ENCODE results near the gene GFPT2. TPM values are rescaled to one million over a fixed set of nuclear protein-coding genes. Genes with fewer than 3 reads are reported as not detected.

GFPT2 gene
- polyA plus RNA-seq, 5 donors: 5.1 to 9.7 (median 7.1) TPM

DNA sequence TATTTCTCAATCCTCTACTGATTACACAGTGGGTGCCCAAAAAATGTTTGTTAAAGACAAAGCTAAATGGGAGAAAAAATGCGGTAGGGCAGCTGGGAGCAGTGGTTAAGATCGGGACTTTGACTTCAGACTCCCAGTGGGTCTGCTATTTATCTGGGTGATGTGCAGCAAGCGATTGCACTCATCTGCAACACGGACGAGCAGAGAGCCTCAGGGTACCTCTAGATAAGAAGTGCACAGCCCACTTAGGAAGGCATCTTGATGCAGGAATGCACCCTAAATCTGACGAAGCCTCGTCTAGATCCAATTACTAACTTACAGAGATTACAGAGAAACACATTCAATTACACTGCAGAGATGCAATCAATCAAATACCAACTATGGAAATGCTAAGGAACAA lies 65.3 kb downstream of the GFPT2 start:
- no peak for DNase-seq

DNA sequence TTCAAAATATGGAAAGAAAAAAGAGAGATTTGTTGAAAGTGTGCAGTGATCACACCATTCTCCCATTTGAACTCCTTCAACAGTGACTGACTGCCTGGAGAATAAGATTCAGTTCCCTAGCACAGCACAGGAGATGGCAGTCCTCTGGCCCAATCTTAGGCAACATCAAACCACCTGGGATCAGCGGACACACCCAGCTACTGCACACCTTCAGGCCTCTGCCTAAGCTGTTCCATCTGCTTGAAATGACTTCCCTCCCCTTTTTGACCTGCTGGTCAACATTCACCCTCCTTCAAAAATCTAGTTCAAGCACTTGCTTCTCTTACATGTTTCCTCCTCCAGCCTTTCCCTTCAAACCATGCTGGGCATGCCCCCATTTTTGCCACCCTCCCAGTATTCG lies 65.7 kb downstream of the GFPT2 start:
- no peak for DNase-seq

DNA sequence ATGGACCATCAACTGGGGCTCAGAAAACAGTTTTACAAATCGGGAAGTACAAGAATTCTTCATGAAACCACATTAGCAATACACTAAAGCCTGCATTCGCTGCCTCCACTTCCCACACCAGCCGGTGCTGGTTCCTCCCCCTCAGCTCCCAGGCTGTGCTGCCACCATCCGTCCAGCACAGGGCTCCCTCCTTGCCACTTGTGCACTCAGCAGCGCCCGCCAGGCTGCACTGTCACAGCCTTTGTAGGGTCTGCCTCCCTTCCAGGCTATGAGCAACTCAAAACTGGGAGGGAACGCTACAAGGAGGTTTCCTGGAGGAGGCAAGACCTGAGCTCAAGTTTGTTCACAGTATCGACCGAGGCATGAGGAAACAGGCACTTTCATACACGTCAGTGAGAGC lies 69.0 kb downstream of the GFPT2 start:
- DNase-seq: no peak

DNA sequence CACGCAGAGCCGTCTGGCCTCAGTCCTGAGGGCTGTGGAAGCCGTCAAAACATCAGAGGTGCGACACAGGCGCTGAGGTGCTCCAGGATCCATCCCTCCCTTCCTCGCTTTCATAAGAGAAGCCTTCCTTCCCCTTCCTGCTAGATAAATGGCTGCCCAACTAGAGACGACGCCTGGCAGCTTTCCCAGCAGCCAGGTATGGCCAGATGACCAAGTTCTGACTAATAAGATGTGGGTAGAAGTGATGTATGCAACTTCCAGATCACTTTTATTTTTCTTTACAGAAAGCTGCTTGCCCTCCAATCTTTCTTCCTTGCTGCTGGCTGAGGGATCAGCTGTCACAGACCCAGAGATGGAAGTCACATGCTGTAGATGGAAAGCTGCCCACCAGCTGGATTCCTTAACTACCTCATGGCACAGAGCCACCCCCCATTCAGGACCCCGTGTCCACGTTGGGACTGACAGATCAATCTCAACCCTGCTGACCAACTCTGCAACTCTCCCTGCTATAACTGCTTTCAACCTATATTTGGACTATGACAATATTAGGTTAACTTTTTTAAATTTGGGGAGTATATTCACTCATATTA lies 70.0 kb downstream of the GFPT2 start:
- DNase-seq: no peak

DNA sequence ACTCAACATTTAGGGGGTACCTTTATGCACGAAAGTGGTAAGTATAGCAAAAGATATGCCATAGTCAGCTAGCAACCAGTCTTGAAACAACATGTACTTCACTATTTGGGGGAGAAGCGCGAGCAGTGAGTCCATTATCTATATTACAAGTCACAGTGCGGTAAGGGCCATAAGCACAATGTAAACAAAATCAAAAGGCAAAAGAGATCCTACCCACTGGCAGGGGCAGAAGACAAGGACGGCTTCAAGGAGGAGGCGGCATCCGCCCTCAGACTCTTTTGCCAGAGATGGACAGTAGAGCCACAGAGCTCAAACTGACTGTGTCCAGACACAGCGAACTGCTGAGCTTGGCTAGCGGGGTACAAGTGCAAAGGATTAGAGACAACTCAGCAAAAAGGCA lies 70.9 kb downstream of the GFPT2 start:
- no peak for DNase-seq

DNA sequence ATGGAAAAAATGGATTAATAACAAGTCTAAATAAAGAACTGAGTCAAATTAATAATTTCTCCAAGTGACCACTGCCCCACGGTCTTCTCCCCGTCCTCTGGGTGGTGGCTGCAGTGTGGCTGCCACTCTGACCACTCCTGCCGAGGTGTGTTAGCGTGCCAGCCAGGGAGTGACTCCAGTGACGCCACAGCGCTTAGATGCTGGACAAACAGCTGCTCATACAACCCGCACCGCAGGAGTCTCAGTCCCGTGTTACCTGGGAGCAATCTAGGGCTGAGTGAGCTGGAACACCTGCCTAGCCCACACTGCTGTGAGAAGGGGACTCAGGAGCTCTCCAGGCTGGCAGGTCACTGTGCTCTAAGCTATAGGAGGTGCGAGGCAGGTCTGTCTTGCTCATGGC lies 71.4 kb downstream of the GFPT2 start:
- no peak for DNase-seq

DNA sequence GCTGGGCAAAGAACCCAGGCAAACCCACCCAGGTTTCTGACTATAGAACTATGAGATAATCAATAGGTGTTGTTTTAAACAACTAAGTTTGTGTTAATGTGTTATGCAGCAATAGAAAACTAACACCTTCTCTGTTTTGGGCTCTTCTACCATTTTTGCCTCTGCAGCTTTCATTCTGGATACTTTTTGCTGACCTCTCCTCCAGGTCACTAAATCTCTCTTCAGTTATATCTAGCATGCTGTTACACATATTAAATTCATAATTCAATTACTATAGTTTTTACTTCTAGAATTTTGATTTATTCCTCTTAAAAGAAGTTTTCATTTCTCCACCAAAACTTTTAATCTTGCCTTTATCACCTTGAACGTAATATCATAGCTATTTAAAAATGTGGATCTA lies 78.4 kb downstream of the GFPT2 start:
- DNase-seq: no peak

DNA sequence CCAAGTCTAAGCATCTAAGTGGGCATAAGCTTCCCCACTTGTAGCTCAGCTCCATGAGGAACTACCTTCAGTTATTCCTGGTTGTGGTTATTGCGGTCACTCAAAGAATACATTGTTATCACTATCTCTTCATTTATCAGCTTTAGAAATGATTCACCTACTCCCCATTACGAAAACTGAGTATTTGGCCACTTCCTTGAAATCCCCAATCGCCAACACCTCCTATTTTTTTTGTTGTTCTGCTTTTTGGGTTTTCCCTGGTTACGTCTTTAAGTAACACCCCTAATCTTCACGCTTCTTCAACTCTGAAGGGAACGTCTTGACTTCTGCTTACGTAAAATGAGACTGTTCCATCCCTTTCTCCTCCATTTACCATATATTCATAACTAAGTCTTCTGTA lies 81.9 kb downstream of the GFPT2 start:
- no peak for DNase-seq

DNA sequence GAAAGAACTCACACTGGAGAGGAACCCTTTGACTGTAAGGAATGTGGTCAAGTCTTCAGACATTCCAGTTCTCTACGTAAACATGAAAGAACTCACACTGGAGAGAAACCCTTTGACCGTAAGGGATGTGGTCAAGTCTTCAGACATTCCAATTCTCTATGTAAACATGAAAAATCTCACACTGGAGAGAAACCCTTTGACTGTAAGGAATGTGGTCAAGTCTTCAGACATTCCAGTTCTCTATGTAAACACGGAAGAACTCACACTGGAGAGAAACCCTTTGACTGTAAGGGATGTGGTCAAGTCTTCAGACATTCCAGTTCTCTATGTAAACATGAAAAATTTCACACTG lies 93.9 kb downstream of the GFPT2 start:
- no peak for DNase-seq

DNA sequence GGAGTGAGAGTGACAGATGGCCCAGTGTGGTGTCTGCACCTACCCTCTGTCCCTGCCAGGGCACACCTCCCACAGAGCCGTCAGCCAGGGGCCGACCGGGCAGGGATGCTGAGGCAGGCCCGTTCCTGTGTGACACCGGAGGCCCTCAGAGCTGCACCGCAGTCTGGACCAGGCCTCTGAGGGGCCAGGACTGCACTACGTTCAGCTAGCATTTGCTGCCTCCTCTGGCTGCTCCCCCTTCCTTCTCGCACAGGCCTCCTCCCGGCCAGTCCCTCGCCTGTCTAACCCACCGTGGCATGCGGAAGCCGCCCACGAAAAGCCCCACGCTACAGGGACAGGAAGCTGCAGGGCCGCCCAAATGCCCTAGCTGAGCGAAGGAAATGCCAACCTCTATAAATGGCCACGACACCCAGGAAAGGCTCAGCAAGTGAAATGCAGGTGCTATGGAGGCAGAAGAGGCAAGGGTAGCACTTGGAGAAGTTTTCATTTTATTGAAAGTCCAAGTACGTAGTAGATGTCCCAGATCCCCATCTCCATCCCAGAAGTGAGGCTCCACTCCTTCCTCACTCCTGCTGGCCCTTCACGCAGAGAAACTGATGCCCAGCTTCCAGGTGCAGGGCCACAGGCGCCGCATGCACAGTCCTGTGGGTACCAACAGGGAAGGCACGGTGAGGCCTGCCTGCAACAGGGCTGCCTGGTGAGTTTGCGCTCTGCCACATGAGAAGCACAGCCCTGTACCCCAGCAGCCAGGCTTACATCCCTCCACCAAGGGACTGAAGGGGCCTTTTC lies 99.9 kb downstream of the GFPT2 start:
- no peak for DNase-seq

DNA sequence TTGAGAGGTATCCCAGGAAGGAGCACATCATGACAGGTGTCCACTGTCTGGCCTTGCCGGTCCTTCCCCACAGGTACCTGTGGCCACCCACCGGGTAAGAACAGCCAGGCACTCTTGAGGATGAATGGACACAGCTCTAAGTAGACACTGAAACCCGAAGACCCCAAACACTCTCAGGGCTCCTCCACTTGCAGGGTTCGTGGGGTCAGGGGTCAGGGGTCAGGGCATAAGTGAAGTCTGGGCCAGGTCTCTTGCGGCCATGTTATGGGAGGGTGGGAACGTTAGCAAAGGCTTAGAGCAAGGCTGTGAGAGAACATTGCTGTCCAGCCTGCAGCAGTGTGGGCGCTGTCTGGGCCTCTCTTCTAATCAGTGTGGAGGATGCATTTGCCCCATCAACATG lies 101.2 kb downstream of the GFPT2 start:
- DNase-seq: no peak

DNA sequence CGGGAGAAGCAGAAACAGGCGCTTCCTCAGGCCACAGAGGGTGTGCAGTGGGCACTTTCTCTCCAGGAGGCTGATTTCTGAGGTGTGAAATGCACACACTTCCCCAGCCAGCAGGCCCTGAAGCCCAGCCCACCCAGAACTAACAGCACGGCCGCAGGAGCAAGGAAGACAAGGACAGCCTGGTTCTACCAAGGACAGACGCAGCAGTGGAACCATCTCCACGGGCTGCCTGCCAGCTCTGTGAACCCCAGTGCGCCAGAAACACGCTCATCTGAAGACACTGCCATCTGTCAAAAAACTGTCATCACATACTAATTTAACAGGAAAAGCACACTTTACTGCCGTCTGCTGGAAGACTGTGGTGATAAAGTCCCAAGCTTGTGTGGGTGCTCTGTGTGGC lies 102.0 kb downstream of the GFPT2 start:
- no peak for DNase-seq

Other genes starting within 250 kb of the GFPT2 start
- under 1 TPM in 4 of 5 donors, not detected in 1; 0.10 to 0.35 (median 0.19) TPM for gene RASGEF1C, start 144.1 kb downstream of the GFPT2 start, polyA plus RNA-seq (ENCODE audit: insufficient read depth in 1 of 5, insufficient read length in 5 of 5, low replicate concordance in 1 of 5)
- 10 to 100 TPM; 32.3 to 41.2 (median 39.3) TPM for gene MAPK9, start 61.3 kb downstream of the GFPT2 start, polyA plus RNA-seq (ENCODE audit: insufficient read depth in 1 of 5, insufficient read length in 5 of 5, low replicate concordance in 1 of 5)
- gene CNOT6, start 141.0 kb upstream of the GFPT2 start, polyA plus RNA-seq (ENCODE audit: insufficient read depth in 1 of 5, insufficient read length in 5 of 5, low replicate concordance in 1 of 5): 10 to 100 TPM; 33.0 to 55.2 (median 51.3) TPM
- gene SCGB3A1, start 238.2 kb upstream of the GFPT2 start, polyA plus RNA-seq (ENCODE audit: insufficient read depth in 1 of 5, insufficient read length in 5 of 5, low replicate concordance in 1 of 5): 1 to 10 TPM in 4 of 5 donors, under 1 TPM in 1; 0.94 to 4.2 (median 3.1) TPM

Measured in right lung (tissue), 5 donors.